NB4 (cell line): ENCODE data around the gene EHD2.

Experiments
- CTCF ChIP-seq: IDR thresholded peaks from one replicate; pipeline ENCODE4 v1.5.1; 2012; ENCODE audit warnings: low read depth, low read length
- POLR2A ChIP-seq: IDR thresholded peaks from 2 replicates; pipeline ENCODE4 v1.6.1; 2011; ENCODE audit warnings: mild to moderate bottlenecking; ENCODE audit not compliant: insufficient read length; ENCODE audit errors: extremely low read depth

- TF ChIP-seq CTCF (no peak), POLR2A (no peak)
These were observed 53.1 kb downstream of the EHD2 start for GRCh38 chr19:47766359-47766620.
